Activated naive CD4-positive, alpha-beta T cell (primary cell): ENCODE results near the gene CLCNKA.
"Not testable (repeated sequence)": the region's sequence is repeated elsewhere in the genome, so short reads cannot be mapped to it uniquely, and the experiment has no call there.

Source experiments
- DNase-seq, 4 experiments: peaks; one replicate each; lab custom pipeline; 2025; lab: John Stamatoyannopoulos, UW

The CLCNKA gene

DNA sequence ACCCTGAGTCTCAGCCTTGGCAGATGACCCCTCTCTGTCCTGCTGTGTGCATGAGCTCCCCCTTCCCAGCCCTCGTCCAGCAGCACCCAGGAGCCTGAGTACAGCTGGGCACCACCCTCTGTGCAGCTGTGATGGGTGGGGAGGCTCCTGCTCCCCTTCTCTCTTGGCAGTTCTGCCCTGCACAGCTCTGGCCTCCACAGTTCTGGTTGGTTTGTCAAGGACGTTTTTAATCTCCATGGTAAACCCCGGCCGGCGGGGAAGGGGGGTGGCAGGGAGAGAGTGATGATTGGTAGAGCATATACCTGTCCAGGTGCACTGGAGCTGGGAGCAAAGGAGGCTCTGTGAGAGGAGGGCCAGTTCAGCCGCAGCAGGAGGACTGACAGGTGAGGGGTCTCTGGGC lies at the start of gene CLCNKA:
Gene CLCNKA, plus strand, starts transcription at position 356 of the 400 bp plus-strand sequence. CDS start 584 bp downstream, outside the sequence.
- no peak for DNase-seq

DNA sequence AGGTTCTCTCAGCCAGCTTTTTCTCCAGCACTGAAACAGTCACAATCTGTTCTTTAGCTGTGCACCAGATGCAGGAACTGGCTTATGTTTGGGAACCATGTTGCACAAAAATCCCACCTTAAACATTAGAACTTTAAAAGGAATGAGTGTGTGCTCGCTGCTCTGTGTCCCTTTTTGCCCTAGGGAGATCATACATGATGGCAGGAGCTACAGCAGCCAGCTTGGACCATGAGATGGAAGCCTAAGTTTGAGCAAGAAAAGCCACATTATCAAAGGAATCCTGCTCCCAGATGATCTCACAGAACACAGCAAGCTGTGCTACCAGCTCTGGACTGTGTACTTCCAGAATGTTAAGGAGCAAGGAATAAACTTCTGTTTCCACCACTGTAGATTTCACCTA lies 49.4 kb upstream of the CLCNKA start:
- DNase-seq: no peak

DNA sequence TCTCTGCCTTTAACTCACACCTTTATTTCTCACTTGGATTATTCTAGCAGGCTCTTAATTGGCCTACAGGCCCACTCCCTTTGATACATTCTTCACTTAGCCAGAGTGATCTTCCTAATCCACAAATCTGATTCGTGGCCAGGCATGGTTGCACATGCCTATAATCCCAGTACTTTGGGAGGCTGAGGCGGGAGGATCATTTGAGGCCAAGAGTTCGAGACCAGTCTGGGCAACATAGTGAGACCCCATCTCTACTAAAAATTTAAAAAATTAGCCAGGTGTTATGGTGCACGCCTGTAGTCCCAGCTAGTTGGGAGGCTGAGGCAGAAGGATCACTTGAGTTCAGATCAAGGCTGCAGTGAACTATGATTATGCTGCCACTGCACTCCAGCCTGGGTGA lies 48.1 kb upstream of the CLCNKA start:
- no peak for DNase-seq

DNA sequence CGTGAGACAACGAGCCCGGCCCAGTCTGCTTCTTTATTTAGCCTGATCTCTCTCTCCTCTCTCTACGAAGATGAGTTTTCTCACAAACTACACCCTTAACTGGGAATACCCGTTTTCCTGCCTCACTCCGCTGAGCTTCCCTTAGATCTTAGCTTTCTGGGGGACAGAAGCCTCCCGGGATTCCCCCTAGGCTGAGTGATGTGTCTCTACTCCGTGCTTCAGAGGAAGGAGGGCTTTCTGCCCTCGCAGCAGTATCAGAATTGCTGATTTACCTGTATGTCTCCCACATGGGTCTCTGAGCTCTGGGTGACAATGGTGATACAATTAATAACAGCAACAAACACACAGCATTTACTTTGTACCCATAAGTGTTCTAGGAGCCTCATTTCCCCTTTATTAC lies 47.0 kb upstream of the CLCNKA start:
- no peak for DNase-seq

DNA sequence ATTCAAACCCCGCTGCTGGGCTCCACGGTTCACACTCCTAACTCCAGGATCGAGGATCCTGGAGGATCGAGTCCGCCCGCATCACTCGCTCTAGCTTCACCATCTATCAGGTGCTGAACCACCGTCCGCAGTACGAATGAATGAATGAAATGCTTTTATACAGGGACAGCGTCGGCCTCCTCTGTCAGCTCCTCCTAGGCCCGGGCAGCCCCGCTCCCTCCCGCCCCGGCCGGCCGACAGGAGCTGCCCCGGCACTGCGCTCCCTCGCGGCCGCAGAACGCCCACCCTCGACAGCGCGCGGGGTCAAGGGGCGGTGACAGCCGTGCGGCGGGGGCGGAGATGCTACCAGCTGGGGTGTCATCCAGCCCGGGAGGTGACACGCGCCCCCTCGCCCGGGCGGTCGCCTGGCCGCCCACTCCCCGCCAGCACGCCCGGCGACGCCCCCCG lies 46.5 kb upstream of the CLCNKA start:
- peak; percentile 29 to 55 (median 46) for DNase-seq

DNA sequence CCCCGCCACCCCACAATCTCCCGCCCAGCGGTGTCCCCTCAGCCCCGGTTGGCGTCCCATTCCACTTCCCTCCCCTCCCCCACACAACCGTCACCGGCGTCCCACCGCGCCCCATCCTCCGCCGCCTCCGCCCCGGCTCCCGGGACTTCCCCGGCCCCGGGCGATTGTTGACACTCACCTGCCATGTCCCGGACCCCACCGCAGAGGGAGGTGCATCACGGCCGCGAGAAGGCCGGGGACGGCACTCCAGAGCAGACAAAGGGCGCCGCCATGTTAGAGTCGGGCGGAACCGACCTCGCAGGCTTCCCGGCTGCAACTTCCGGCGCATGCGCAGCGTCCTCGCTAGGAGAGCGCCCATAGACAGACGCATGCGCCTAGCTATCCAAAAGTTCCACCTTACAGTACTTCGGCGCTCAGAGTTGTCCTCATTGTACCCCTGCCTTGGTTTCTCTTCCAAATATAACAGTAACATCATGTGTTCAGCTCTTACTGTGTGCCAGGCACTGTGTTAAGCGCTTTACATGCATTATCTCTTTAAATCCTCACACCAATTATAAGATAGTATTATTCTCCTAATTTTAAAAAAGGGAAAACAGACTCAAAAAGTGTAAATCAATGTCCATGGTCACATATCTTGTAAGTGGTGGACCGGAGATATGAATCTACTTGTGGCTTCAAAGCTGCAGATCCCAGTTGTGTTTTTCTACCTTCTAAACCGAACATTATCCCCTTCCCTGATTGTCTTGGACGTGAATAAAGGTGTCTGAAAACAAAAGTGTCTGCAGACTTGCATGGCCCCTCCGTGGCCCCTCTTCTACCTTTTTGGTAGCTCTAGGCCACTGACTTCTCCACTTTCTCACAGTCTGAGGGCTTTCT lies 45.8 kb upstream of the CLCNKA start, which contains the start of gene ZBTB17:
Gene ZBTB17, minus strand, starts transcription at position 297 of the 876 bp plus-strand sequence. CDS start 27,606 bp downstream, outside the sequence.
- DNase-seq: peak; percentile 87 to 93 (median 90)

DNA sequence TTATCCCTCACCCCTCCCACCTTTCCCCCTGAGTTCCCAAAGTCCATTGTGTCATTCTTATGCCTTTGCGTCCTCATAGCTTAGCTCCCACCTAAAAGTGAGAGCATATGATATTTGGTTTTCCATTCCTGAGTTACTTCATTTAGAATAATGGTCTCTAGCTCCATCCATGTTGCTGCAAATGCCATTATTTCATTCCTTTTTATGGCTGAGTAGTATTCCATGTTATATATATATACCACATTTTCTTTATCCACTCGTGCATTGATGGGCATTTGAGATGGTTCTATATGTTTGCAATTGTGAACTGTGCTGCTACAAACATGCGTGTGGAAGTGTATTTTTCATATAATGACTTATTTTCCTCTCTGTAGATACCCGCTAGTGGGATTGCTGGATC lies 43.9 kb upstream of the CLCNKA start:
- not testable (repeated sequence) for DNase-seq

DNA sequence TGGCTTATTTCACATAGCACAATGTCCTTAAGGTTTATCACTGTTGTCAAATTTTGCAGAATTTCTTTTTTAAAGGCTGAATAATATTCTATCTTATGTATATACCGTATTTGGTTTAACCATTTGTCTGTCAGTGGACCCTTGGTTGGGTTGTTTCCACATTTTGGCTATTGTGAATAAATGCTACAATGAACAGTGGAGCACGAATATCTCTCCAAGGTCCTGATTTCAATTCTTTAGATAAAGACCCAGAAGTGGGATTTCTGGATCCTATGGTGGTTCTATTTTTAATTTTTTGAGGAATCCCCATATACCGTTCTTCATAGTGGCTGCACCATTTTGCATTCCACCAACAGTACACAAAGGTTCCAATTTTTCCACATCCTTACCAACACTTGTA lies 40.2 kb upstream of the CLCNKA start:
- DNase-seq: no peak

DNA sequence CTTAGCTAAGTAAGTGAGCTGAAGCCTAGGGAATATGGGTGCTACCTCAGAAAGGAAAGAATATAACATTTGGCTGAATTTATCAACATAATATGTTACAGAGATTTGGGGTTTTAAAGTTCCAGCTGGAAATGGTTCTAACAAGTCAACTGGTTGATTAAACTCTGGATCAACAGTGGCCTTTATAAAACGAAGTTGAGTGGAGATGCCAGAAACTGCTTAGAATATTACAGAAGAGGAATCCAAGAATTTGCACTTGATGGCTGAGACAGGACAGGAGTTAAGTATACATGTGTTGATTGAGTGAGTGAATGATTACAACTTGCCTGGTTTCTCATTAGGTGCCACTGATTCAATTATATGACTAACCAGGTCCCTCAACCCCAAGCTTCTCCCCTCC lies 38.6 kb upstream of the CLCNKA start:
- no peak for DNase-seq

DNA sequence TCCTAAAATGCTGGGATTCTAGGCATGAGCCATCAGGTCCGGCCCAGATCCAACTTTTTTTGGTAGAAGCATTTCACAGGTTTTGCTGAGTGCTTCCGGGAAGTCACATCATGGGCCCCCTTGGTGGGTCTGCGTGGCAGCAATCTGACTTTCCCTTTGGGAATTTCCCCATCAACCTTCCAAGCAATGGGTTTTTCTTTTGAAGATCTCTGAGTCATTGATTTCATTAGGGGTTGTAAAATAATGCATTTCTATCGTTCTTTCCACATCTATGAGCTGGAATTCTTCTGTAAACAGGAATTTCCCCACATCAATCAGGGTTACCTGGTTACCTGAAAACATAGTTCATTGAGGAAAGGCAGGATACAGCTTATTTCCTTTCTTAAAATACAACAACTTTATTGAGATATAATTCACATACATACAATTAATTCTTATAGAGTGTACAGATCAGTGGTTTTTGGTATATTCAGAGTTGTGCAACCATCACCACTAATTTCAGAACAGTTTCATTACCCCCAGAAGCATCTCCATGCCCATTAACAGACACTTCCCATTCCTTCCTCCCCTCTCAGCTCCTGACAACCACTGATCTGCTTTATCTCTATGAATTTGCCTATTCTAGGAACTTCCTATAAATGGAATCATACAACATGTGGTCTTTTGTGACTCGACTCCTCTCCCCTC lies 36.1 kb upstream of the CLCNKA start:
- DNase-seq: no peak

DNA sequence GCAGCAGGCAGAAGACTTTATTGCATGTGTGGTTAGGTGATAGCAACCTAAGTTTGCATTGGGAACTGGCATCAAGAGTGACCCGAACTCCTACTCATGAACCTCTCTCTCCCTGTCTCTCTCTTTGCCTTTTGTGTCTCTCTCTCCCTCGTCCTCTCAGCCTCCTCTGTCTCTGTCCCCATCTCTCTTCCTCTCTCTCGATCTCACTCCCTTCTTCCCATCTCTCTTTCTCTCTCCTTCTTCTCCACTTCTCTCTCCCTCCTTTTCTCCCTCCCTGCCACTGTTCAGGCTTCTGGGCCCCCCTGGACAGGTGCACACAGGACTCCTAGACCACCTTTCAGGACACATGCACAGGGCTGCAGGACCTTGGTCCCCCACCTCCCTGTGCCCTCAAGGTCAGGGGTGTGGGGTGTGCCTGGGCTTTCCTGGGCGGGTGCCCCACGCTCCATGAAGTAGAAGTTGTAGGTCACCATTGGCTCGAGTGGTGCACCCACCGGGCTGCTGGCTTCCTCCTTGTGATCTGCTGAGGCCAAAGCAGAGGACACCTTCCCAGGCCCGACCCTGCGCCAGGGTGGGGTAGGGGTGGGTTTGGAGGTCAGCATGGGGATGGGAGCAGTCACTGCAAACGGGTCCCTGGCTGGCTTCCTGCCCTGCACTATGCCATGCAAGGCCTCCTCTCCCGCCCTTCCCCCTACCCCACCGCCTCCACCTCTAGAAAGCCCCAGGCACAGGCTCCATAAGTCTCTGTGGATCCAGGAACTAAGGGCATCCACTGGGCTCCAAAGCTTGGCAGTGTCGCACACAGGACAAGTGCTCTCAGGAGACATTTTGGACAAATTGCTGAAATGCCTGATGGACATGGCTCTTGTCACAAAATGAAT lies 32.7 kb upstream of the CLCNKA start:
- DNase-seq: no peak

DNA sequence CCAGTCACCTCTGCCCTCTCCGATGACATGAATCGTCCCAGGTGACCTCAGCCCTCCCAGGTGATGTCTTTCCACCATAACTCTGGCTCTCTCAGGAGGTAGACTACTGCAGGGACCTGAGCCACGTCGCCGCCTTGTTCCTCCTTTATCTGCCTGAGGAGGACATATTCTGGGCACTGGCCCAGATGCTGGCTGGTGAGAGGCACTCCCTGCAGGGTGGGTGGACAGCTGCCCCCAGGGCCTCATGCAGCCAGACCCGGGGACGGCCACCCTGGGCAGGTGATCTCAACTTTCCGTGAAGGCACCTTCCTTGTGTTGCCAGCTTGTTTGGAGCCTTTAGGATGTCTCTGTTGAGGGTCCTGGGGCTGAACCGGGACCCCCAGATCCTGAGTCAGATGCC lies 32.1 kb upstream of the CLCNKA start:
- DNase-seq: no peak

DNA sequence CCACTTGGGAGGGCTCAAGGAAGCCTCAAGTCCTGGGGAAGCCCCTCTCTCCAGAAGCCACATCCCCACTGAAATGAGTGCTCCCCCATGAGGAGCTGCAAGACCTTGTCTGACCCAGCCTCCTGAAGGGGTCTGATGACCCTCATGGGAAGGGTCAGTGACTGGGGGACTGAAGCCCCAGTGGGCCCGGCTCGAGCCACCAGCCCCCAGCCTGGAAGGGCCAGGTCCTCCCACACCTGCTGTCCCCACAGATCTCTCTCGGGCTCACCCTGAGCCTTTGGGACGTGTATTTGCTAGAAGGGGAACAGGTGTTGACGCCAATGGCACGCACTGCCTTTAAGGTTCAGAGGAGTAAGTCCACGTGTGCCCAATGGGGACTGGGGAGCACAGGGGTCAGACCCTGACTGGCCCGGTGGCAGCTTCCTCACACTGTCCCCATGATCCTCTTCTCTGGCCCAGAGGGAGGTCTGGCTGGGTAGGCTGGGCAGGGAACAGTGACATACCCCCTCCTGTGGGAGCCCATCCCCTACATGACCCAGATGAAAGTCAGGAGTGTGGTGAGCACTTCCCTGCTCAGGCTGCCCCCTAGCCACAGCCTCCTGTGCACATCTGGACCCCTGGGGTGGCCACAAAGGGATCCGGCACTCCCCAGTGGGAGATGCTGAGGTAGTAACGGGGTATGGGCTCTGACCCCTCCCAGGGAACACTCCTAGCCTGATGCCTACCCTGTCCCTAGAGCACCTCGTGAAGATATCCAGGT lies 30.2 kb upstream of the CLCNKA start:
- no peak for DNase-seq

DNA sequence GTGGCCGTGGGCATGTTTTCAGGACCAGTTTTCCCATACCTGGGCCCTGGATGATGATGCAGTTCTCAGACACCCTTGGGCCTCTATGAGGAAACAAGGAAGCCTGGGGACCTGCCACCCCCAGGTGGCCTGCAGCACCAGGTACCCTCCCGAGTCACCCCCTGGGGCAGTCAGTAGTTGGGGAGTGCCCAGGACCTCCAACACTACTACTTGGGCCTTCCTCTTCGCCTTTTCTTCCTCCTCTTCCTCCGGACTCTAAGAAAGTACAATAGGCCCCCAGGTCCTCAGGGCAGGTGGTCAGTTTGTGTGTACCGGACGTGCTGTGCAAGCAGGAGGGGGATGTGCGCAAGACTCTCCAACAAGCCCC lies 29.7 kb upstream of the CLCNKA start:
- no peak for DNase-seq

DNA sequence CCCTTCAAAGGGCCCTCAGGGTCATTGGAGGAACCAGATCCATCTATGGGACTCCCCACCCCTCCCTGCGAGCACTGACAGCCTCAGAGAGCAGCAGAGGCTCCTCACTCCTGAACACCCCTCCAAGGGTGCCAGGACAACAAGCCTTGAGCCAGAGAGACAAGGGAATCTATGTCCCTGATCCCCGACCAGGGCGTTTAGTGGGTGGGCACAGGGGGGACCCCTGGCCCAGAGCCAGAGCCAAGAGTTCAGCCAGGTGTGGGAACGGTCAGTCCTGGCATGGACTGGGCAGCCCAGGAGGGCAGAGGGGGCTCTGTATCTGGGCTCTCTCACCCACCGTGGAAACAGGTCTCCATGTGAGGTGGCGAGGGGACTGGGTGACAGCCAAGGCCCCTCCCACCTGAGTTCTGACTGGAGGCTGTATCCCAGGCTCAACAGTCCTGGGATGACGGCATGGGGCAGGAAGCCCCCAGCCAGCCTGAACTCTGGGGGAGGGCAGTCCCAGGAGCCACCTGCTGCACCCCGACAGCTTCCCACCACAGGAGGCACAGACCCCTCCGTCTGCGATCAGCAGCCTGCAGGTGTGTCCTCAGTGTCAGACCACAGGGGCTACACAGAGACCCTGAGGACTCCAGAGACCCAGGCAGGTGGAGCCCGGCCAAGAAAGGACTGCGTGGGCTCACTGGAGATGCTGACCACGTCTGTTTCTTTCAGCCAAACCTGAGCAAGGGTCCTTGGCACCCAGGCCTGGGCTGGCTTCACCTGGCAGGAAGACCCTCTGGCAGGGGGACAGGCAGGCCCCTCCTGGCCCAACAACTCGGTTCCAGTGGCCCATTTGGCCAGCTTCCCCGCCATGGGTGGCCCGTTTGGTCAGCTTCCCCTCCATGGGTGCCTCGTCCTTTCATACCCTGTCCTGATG lies 29.0 kb upstream of the CLCNKA start:
- no peak for DNase-seq

DNA sequence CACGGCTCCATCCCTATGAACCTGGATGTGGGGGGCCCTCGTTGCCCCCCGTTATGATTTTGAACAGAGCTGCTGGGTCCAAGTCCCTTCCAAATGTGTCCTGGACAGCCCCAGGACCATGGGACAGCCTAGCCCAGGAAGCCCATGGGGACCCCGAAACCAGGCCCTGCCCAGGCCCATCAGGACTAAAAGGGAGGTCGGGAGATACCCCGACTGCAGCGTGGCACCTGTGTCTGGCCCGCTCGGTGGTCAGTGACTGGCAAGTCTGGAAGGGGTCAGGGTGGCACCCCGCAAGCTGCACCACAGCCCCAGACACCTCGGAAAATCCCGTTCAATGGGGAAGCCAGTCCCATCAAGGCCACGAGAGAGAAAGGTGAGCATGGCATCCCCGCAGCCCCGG lies 28.2 kb upstream of the CLCNKA start:
- DNase-seq: no peak

DNA sequence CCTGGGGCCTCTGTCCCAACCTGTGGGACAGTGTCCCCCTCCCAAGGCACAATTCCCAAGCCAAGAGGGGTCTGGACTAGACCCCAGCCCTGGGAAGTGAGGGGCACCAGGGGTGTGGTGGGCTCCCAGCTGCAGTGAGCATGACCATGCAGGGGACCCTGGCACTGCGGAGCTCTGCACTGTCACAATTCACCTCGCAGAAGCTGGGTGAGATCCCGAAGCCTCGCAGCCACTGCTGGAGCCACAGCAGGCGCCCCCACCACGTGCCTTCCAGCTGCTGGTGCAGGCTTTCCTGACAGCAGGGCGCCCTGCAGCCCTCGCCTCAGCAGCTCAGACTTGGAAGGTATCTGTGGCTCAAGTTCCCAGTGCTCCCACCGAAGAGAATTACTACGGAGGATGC lies 27.8 kb upstream of the CLCNKA start:
- DNase-seq: no peak

DNA sequence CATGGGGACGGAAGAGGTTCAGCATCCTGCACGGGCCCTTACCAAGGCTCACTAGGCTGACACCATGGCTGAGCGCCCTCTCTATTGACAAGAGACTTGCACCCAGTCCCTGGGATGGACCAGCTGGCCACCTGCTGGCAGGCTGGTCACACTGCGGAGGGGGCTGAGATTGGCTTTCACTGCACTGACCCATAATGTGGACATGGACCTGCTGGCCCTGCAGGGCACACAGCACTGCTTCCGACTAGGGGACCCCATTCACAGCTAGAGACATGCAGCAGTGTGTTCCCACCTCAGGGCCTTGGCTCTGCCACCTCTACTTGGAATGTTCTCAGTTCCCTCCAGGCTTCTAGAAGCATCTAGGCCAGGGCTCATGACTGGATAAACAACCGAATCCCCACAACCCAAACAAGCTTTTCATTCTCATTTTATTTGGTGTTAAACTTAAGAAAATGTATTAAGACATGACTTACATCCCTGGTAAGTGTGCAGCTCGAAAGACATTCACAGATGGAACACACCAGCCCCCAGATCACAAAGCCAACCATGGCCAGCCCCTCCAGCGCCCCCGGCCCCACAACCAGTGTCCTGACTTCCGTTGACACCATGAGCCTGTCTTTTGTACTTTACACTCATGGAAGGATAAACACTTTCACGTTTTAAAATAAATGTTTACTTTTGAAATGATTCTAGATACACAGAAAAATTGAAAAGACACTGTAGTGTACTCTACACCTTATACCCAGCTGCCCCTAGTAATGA lies 27.1 kb upstream of the CLCNKA start:
- peak in 1 of 4 experiments; percentile 22 for DNase-seq

DNA sequence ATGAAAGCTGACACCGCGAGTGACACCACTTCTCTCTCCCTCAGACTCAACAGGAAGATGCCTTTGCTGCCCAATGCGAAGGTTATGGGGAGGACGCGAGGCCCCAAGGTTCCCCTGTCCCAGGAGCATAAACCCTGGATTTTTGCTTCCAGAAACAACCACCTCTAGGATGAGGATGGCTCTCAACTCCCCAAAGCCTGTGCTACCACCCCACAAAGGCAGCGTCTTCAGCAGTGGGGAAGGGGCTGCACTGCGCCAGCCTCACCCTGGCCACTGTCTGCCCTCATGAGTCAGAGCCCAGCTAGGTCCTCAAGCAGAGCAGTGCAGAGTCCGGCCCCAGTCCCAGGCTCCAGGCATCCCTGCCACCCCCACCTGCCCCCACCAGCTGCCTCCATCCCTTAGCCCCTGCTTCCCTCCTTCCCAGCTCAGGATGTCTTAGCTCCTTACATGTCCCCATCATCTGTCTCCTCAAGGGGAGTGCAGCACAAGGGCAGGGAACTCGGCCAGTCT lies 24.7 kb upstream of the CLCNKA start:
- DNase-seq: no peak
